Spleen (tissue), 11 donors: Measurements from ENCODE around the gene GRK4. TPM values are rescaled to one million over a fixed set of nuclear protein-coding genes. Genes with fewer than 3 reads are reported as not detected.

Source experiments
- DNase-seq: peaks from one replicate; pipeline ENCODE4 v3.0.0-alpha.2; 2020
- H3K27ac ChIP-seq, 8 donors: fragments of 200-600 bp; sonication (generic) in 7 of 8; 1 replicate in 4 of 8; 2 replicates in 4 of 8; pipeline versions ENCODE4 v1.5.0 to v1.8.0; 2016 to 2021; ENCODE audit warnings: inconsistent platforms in 4 of 8, mild to moderate bottlenecking in 4 of 8, moderate library complexity in 1 of 8
- H3K27me3 ChIP-seq, 7 donors: fragments of 200-600 bp; sonication (generic) in 6 of 7; replicated peaks in 1 of 7; 1 replicate in 4 of 7; 2 replicates in 3 of 7; pipeline versions ENCODE4 v1.5.0 to v1.8.0; 2016 to 2021; ENCODE audit warnings: inconsistent platforms in 3 of 7, mild to moderate bottlenecking in 1 of 7
- H3K36me3 ChIP-seq, 6 donors: fragments of 200-600 bp; sonication (generic) in 5 of 6; 1 replicate in 4 of 6; 2 replicates in 2 of 6; pipeline versions ENCODE4 v1.5.0 to v1.8.0; 2016 to 2021; ENCODE audit warnings: inconsistent platforms in 2 of 6
- H3K4me1 ChIP-seq, 6 donors: fragments of 200-600 bp; sonication (generic) in 5 of 6; 1 replicate in 3 of 6; 2 replicates in 3 of 6; pipeline versions ENCODE4 v1.5.0 to v1.8.0; 2016 to 2021; ENCODE audit warnings: inconsistent platforms in 3 of 6
- H3K4me3 ChIP-seq, 8 donors: fragments of 200-600 bp; sonication (generic) in 7 of 8; 1 replicate in 4 of 8; 2 replicates in 4 of 8; pipeline versions ENCODE4 v1.5.0 to v1.8.0; 2016 to 2021; ENCODE audit warnings: inconsistent platforms in 4 of 8, mild to moderate bottlenecking in 4 of 8, moderate library complexity in 2 of 8
- H3K9me3 ChIP-seq, 8 donors: fragments of 200-600 bp; sonication (generic) in 7 of 8; 1 replicate in 4 of 8; 2 replicates in 4 of 8; pipeline versions ENCODE4 v1.5.0 to v1.8.0; 2016 to 2021; ENCODE audit warnings: inconsistent platforms in 4 of 8
- CTCF ChIP-seq, 11 experiments: fragments of 200-600 bp in 7 of 11; fragments of 450-650 bp in 4 of 11; sonication (generic) in 4 of 11; IDR thresholded peaks in 8 of 11; conservative IDR thresholded peaks in 3 of 11; 1 replicate in 7 of 11; 2 replicates in 4 of 11; pipeline versions ENCODE4 v1.4.0 to v1.8.0; 2016 to 2021; ENCODE audit warnings: antibody characterized with exemption in 11 of 11, inconsistent platforms in 4 of 11, mild to moderate bottlenecking in 1 of 11
- POLR2A ChIP-seq, 3 donors: fragments of 450-650 bp; IDR thresholded peaks; one replicate each; pipeline ENCODE4 v1.5.1; 2017; ENCODE audit warnings: antibody characterized with exemption in 3 of 3, mild to moderate bottlenecking in 1 of 3
- POLR2AphosphoS5 ChIP-seq, 3 donors: sonication (generic); formaldehyde crosslinking; IDR thresholded peaks; one replicate each; pipeline ENCODE4 v1.5.1; 2017; ENCODE audit warnings: antibody characterized with exemption in 3 of 3
- WGBS, 5 donors: extraction: QIAGEN DNeasy Blood & Tissue Kit in 3 of 5; methylation state at CpG; one replicate each; pipeline versions ENCODE4 v1.1.5 to v1.1.7; 2013 to 2018; 5-methylcytosine and 5-hydroxymethylcytosine counted together
- intact Hi-C: fragments of 100-400 bp; cut with DNase I; formaldehyde crosslinking; loops from one replicate; pipeline ENCODE4 v1.15.0; 2023; ENCODE audit warnings: low total_unique reads
- polyA plus RNA-seq, 3 donors: library from polyadenylated mRNA; stranded (reverse); fragments of 200-250 nt; gene quantifications; one replicate each; pipeline ENCODE4 v1.2.1, GENCODE V29; 2013
- total RNA-seq, 7 donors: library from RNA; depleted of rRNA in 3 of 7; stranded (reverse); fragments of >200 nt in 3 of 7; fragmentation: NEBNext Ultra II Directional in 4 of 7; extraction: Animal tissue kit (Norgen Biotek cat#: 25700) in 4 of 7; gene quantifications; one replicate each; pipeline versions ENCODE4 v1.1.0 to v1.2.1, GENCODE V29; 2016 to 2021
- donor health status: healthy with polysubstance abuse.
- donor health status: DM: no; HTN: no; CAD: no; lungs with moderate emphysema.
- donor health status: DM: no; HTN: no; CAD: no.
- donor health status: Bipolar disorder and iron deficiency.
- donor health status: healthy.
- donor health status: DM: no; HTN: no; CAD: no.
- donor health status: DM: yes; HTN: yes; CAD: no.

Gene GRK4
- total and polyA plus RNA-seq, 10 donors: 1.0 to 4.3 (median 2.2) TPM

- no peak for DNase-seq
- H3K4me1 ChIP-seq: no peaks in the 10 kb centered on the region
- no peak overlapping the region for H3K27ac ChIP-seq
- TF ChIP-seq POLR2AphosphoS5 (IDR thresholded peaks at IDR 0.05) (no peak), POLR2A (IDR thresholded peaks at IDR 0.05) (no peak), CTCF (IDR thresholded peaks at IDR 0.05 in 8 of 11, conservative IDR thresholded peaks at IDR 0.05 in 3 of 11) (no peak)
- no peaks in the 10 kb centered on the region for H3K36me3 ChIP-seq
- 88 to 91% (median 91%) methylated on average over 2 of the region's 2 CpGs for WGBS, 5 donors
- intact Hi-C loops: no loop called here
- no peak overlapping the region for H3K4me3 ChIP-seq
- H3K9me3 ChIP-seq: no peaks in the 10 kb centered on the region
- no peaks in the 10 kb centered on the region for H3K27me3 ChIP-seq
Observed at GRCh38 chr4:3007724-3008123, 44.4 kb downstream of the GRK4 start.

DNA sequence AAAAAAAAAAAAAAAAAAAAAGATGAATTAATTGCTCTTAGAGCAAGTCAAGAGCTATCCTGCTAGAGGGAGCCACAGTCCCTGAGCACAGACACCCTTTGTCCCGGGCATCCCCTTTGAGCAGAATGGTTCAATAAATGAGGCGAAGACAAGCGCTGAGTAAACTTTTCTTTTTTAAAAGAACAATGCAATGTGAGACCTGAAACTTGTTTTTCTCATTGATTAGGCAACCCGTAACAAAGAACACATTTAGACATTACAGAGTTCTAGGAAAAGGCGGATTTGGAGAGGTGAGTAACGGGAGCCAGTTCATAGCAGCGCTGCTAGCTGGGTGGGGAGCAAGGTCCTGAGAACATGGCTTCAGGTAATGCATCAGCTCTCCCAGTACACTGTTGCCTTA is 46.1 kb downstream of the GRK4 start:
- intact Hi-C loops: no loop called here
- H3K9me3 ChIP-seq: no peaks in the 10 kb centered on the region
- no peaks in the 10 kb centered on the region for H3K36me3 ChIP-seq
- no peak overlapping the region for H3K4me3 ChIP-seq
- 69 to 92% (median 76%) methylated on average over 7 of the region's 7 CpGs for WGBS, 5 donors
- H3K27me3 ChIP-seq: no peaks in the 10 kb centered on the region
- no peak overlapping the region for H3K27ac ChIP-seq
- no peak for DNase-seq
- no peak for TF ChIP-seq POLR2AphosphoS5 (IDR thresholded peaks at IDR 0.05)
- peak in 1 of 11 experiments; percentile 7 for TF ChIP-seq CTCF (IDR thresholded peaks at IDR 0.05 in 8 of 11, conservative IDR thresholded peaks at IDR 0.05 in 3 of 11)
- no peaks in the 10 kb centered on the region for H3K4me1 ChIP-seq

- Histone ChIP-seq H3K9me3 (no peaks in the 10 kb centered on the region), H3K4me1 (no peaks in the 10 kb centered on the region), H3K27me3 (no peaks in the 10 kb centered on the region), H3K27ac (peak overlapping the region in 5 of 8 donors; percentile 19 to 57 (median 40)), H3K4me3 (no peak overlapping the region), H3K36me3 (no peaks in the 10 kb centered on the region)
- DNase-seq: no peak
- 76 to 90% (median 81%) methylated on average over 2 of the region's 2 CpGs for WGBS, 5 donors
- intact Hi-C loops: no loop called here
- TF ChIP-seq POLR2A (IDR thresholded peaks at IDR 0.05) (no peak), POLR2AphosphoS5 (IDR thresholded peaks at IDR 0.05) (no peak), CTCF (IDR thresholded peaks at IDR 0.05 in 8 of 11, conservative IDR thresholded peaks at IDR 0.05 in 3 of 11) (no peak)
Observed at GRCh38 chr4:3010577-3010976, 47.2 kb downstream of the GRK4 start.

GRCh38 chr4:3010998-3011397 is 47.6 kb downstream of the GRK4 start:
- TF ChIP-seq POLR2A (IDR thresholded peaks at IDR 0.05): no peak
- TF ChIP-seq CTCF (IDR thresholded peaks at IDR 0.05 in 8 of 11, conservative IDR thresholded peaks at IDR 0.05 in 3 of 11): no peak
- TF ChIP-seq POLR2AphosphoS5 (IDR thresholded peaks at IDR 0.05): no peak
- no peak overlapping the region for H3K4me3 ChIP-seq
- H3K9me3 ChIP-seq: no peaks in the 10 kb centered on the region
- intact Hi-C loops: no loop called here
- no peaks in the 10 kb centered on the region for H3K27me3 ChIP-seq
- H3K36me3 ChIP-seq: no peaks in the 10 kb centered on the region
- H3K27ac ChIP-seq: peak overlapping the region in 5 of 8 donors; percentile 19 to 57 (median 40)
- no peak for DNase-seq
- no peaks in the 10 kb centered on the region for H3K4me1 ChIP-seq
- 77 to 94% (median 83%) methylated on average over 5 of the region's 5 CpGs for WGBS, 5 donors
